ENCODE data around the gene CFAP97D2.

CFAP97D2 gene

GRCh38 chr13:114211446-114212157 lies 32.5 kb downstream of the CFAP97D2 start (continued):
- TF ChIP-seq TSHZ2 (CRISPR knock-in tag; IDR thresholded peaks at IDR 0.05) (no peak), ZNF8 (CRISPR knock-in tag; IDR thresholded peaks at IDR 0.05) (no peak), ZNF565 (CRISPR knock-in tag; conservative IDR thresholded peaks at IDR 0.05; ENCODE audit: low read depth) (no peak)

- TF ChIP-seq TCF4 (CRISPR knock-in tag; IDR thresholded peaks at IDR 0.05; ENCODE audit: borderline replicate concordance), result no peak
- no peak for TF ChIP-seq ZNF70 (CRISPR knock-in tag; IDR thresholded peaks at IDR 0.05)
- no peak for TF ChIP-seq ZFP30 (CRISPR knock-in tag; IDR thresholded peaks at IDR 0.05)
- TF ChIP-seq PATZ1 (CRISPR knock-in tag; IDR thresholded peaks at IDR 0.05; ENCODE audit: borderline replicate concordance), result no peak
- TF ChIP-seq ISL1 (CRISPR knock-in tag; IDR thresholded peaks at IDR 0.05), result no peak
- TF ChIP-seq RARB (CRISPR knock-in tag; IDR thresholded peaks at IDR 0.05), result no peak
- no peak for TF ChIP-seq BACH2 (CRISPR knock-in tag; IDR thresholded peaks at IDR 0.05; ENCODE audit: borderline replicate concordance)
- TF ChIP-seq OSR1 (CRISPR knock-in tag; IDR thresholded peaks at IDR 0.05), result no peak
- no peak for TF ChIP-seq CREB5 (CRISPR knock-in tag; IDR thresholded peaks at IDR 0.05; ENCODE audit: low read depth)
- peak; percentile 75 for ATAC-seq
Observed at GRCh38 chr13:114212158-114212495, 33.1 kb downstream of the CFAP97D2 start.

- ATAC-seq, result no peak
- TF ChIP-seq POU6F1 (CRISPR knock-in tag; IDR thresholded peaks at IDR 0.05; ENCODE audit: borderline replicate concordance, low read depth) (no peak), CSDC2 (CRISPR knock-in tag; IDR thresholded peaks at IDR 0.05) (no peak), BACH2 (CRISPR knock-in tag; IDR thresholded peaks at IDR 0.05; ENCODE audit: borderline replicate concordance) (no peak), PATZ1 (CRISPR knock-in tag; IDR thresholded peaks at IDR 0.05; ENCODE audit: borderline replicate concordance) (no peak), ZNF70 (CRISPR knock-in tag; IDR thresholded peaks at IDR 0.05) (no peak), GLIS3 (CRISPR knock-in tag; IDR thresholded peaks at IDR 0.05) (no peak), SNAI2 (CRISPR knock-in tag; IDR thresholded peaks at IDR 0.05) (no peak), ZNF8 (CRISPR knock-in tag; IDR thresholded peaks at IDR 0.05) (no peak)
Observed at GRCh38 chr13:114213980-114214379, 34.9 kb downstream of the CFAP97D2 start.

GRCh38 chr13:114219392-114219791 lies 40.3 kb downstream of the CFAP97D2 start:
- ATAC-seq, result no peak
- TF ChIP-seq ZNF70 (CRISPR knock-in tag; IDR thresholded peaks at IDR 0.05) (no peak), ESRRG (CRISPR knock-in tag; IDR thresholded peaks at IDR 0.05) (no peak), PATZ1 (CRISPR knock-in tag; IDR thresholded peaks at IDR 0.05; ENCODE audit: borderline replicate concordance) (no peak), ZNF565 (CRISPR knock-in tag; conservative IDR thresholded peaks at IDR 0.05; ENCODE audit: low read depth) (no peak), TOX (CRISPR knock-in tag; IDR thresholded peaks at IDR 0.05; ENCODE audit: borderline replicate concordance) (no peak), BACH2 (CRISPR knock-in tag; IDR thresholded peaks at IDR 0.05; ENCODE audit: borderline replicate concordance) (no peak), TSHZ2 (CRISPR knock-in tag; IDR thresholded peaks at IDR 0.05) (no peak), OSR1 (CRISPR knock-in tag; IDR thresholded peaks at IDR 0.05) (no peak), CSDC2 (CRISPR knock-in tag; IDR thresholded peaks at IDR 0.05) (no peak), TCF4 (CRISPR knock-in tag; IDR thresholded peaks at IDR 0.05; ENCODE audit: borderline replicate concordance) (no peak), ZFP30 (CRISPR knock-in tag; IDR thresholded peaks at IDR 0.05) (no peak)
